GM21737 (cell line): ENCODE data around the gene RAPGEF4.

ENCODE experiments used
- ATAC-seq: cut with Tn5 transposase; IDR thresholded peaks from one replicate; pipeline ENCODE4 v1.9.1; 2021; ENCODE audit warnings: mild to moderate bottlenecking, moderate library complexity; ENCODE audit not compliant: unreplicated experiment

RAPGEF4 gene

GRCh38 chr2:172821370-172822338 lies 86.0 kb downstream of the RAPGEF4 start:
- ATAC-seq, result no peak

GRCh38 chr2:172822585-172822984 lies 86.9 kb downstream of the RAPGEF4 start:
- no peak for ATAC-seq

GRCh38 chr2:172823261-172823850 lies 87.7 kb downstream of the RAPGEF4 start:
- no peak for ATAC-seq

- ATAC-seq, result no peak
Measured at GRCh38 chr2:172826522-172826921, 90.9 kb downstream of the RAPGEF4 start.

GRCh38 chr2:172829229-172829628 lies 93.6 kb downstream of the RAPGEF4 start:
- no peak for ATAC-seq

- ATAC-seq, result no peak
Measured at GRCh38 chr2:172830482-172830881, 94.8 kb downstream of the RAPGEF4 start.

GRCh38 chr2:172833898-172834297 lies 98.3 kb downstream of the RAPGEF4 start:
- ATAC-seq, result no peak

- ATAC-seq, result no peak
Measured at GRCh38 chr2:172834881-172835280, 99.2 kb downstream of the RAPGEF4 start.

GRCh38 chr2:172836347-172836821 lies 100.7 kb downstream of the RAPGEF4 start:
- ATAC-seq, result no peak

- ATAC-seq, result no peak
Measured at GRCh38 chr2:172836827-172837226, 101.2 kb downstream of the RAPGEF4 start.

GRCh38 chr2:172839446-172839845 lies 103.8 kb downstream of the RAPGEF4 start:
- no peak for ATAC-seq

- no peak for ATAC-seq
Measured at GRCh38 chr2:172842511-172843265, 107.0 kb downstream of the RAPGEF4 start.

- no peak for ATAC-seq
Measured at GRCh38 chr2:172843266-172843582, 107.6 kb downstream of the RAPGEF4 start.

GRCh38 chr2:172843902-172844715 lies 108.5 kb downstream of the RAPGEF4 start:
- no peak for ATAC-seq

- no peak for ATAC-seq
Measured at GRCh38 chr2:172845028-172845630, 109.5 kb downstream of the RAPGEF4 start.

- no peak for ATAC-seq
Measured at GRCh38 chr2:172846551-172846950, 110.9 kb downstream of the RAPGEF4 start.

GRCh38 chr2:172847188-172847587 lies 111.5 kb downstream of the RAPGEF4 start:
- no peak for ATAC-seq

- ATAC-seq, result no peak
Measured at GRCh38 chr2:172848519-172848918, 112.9 kb downstream of the RAPGEF4 start.

- no peak for ATAC-seq
Measured at GRCh38 chr2:172849519-172850217, 114.0 kb downstream of the RAPGEF4 start.

- no peak for ATAC-seq
Measured at GRCh38 chr2:172855588-172855987, 119.9 kb downstream of the RAPGEF4 start.
